DOHH2 (cell line): Measurements from ENCODE around the gene CBLN1.

Experiments
- EZH2phosphoT487 ChIP-seq: fragments of 200-600 bp; sonication (generic); IDR thresholded peaks from 2 replicates; pipeline ENCODE4 v1.6.1; 2017; ENCODE audit warnings: borderline replicate concordance, mild to moderate bottlenecking, antibody characterized with exemption, low read length, moderate library complexity, mixed read lengths
- TF ChIP-seq, protein P1 (sequence below): fragments of 200-600 bp; sonication (generic); IDR thresholded peaks from one replicate; pipeline ENCODE4 v1.5.1; 2014; ENCODE audit warnings: antibody characterized with exemption, mild to moderate bottlenecking, low read depth, low read length; ENCODE audit not compliant: poor library complexity, severe bottlenecking

DNA sequence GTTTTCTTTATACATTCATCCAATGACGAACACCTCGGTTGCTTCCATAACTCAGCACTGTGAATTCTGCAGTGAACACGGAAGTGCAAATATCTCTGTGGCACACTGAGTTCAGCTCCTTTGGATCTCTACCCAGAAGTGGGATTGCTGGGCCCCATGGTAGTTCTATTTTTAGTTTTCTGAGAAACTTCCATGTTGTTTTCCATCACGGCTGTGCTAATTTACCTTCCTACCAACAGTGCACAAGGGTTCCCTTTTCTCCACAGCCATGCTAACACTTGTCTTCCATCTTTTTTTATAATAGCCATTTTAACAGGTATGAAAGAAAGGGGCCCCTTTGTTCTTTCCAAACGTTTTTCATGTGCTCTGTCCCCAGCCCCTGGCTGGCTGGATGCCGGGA, 30.2 kb upstream of the CBLN1 start:
- TF ChIP-seq, protein P1, sequence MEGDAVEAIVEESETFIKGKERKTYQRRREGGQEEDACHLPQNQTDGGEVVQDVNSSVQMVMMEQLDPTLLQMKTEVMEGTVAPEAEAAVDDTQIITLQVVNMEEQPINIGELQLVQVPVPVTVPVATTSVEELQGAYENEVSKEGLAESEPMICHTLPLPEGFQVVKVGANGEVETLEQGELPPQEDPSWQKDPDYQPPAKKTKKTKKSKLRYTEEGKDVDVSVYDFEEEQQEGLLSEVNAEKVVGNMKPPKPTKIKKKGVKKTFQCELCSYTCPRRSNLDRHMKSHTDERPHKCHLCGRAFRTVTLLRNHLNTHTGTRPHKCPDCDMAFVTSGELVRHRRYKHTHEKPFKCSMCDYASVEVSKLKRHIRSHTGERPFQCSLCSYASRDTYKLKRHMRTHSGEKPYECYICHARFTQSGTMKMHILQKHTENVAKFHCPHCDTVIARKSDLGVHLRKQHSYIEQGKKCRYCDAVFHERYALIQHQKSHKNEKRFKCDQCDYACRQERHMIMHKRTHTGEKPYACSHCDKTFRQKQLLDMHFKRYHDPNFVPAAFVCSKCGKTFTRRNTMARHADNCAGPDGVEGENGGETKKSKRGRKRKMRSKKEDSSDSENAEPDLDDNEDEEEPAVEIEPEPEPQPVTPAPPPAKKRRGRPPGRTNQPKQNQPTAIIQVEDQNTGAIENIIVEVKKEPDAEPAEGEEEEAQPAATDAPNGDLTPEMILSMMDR: no peak
- no peak for TF ChIP-seq EZH2phosphoT487
